GM11168 (cell line): ENCODE data around the gene CEP170B.
"Not testable (repeated sequence)": the region's sequence is repeated elsewhere in the genome, so short reads cannot be mapped to it uniquely, and the experiment has no call there.

Source experiments
- in situ Hi-C: fragments of 300-500 bp; cut with MboI; formaldehyde crosslinking; loops from one replicate; pipeline ENCODE4 v1.12.0; 2022; ENCODE audit warnings: low sequenced_read_pairs; ENCODE audit not compliant: unreplicated experiment

CEP170B gene

DNA sequence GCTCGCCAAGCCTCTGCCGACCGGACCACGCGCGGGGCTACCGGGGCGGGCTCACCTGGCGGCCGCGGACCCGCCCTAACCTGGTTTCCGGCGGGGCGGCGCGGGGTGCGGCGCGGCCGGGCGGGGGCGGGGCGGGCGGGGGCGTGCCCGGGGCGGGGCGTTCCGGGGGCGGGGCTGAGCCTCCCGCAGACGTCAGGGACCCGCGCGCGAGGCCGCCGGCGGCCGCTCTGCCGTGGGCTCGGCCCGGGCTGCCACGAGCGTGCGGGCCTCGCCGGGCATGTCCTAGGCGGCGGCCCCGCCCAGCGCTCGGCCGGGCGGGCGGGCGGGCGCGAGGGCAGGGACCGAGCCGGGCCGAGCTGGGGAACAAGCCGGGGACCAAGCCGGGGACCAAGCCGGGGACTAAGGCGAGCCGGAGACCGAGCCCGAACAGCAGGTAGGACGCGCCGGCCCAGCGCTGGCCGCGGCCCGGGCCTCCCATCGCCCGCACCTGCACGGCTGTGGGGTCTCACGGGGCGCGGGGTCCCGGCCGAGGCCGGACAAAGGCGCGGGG, at the start of gene CEP170B:
Gene CEP170B, plus strand, starts transcription at position 188 of the 550 bp plus-strand sequence. CDS start 3,183 bp downstream, outside the sequence.
- in situ Hi-C loops = no loop called here

DNA sequence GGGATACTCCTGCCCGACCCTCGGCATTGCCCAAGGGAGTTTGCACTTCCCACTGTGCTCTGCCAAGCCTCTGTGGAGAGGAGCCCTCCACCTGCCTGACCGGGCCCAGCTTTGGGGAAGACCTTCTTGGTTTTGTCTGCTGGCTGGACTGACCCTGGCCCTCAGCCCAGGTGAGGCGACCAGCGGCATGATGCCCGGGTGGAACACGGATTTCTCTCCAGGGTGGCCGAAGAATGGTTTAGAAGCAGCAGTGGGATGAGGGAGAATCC, 48.5 kb upstream of the CEP170B start:
- in situ Hi-C loops = no loop called here

DNA sequence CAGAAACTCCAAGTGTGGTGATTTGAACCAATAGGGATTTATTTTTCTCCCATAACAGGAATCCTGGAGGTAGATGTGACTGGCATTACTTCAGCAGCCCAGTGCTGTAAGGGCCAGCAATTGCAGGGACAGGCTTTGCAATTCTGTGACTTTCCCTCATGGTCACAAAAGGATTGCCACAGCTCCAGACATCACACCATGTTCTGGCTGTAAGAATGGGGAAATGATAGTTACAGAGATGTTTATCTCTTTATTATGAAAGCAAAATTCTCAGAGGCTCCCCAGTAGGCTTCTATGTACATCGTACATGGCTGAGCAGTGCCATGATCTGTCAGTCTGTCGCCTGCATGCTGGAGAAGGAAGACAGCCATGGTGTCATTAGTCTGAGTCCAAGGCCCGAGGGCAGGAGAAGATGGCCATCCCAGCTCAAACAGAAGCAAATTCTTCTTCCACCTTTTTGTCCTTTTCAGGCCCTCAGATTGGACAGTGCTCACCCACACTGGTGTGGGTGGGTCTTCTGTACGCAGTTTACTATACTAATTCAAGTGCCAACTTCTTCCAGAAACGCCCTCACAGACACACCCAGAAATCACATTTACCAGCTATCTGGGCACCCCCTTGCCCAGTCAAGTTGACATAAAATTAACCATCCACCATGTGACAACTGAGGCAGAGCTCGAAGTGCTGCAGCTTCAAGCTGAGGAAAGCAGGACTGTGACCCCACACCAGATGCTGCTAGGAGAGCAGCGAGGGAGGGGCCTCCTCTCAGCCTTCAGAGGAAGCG, 46.9 kb upstream of the CEP170B start:
- in situ Hi-C loops = no loop called here

DNA sequence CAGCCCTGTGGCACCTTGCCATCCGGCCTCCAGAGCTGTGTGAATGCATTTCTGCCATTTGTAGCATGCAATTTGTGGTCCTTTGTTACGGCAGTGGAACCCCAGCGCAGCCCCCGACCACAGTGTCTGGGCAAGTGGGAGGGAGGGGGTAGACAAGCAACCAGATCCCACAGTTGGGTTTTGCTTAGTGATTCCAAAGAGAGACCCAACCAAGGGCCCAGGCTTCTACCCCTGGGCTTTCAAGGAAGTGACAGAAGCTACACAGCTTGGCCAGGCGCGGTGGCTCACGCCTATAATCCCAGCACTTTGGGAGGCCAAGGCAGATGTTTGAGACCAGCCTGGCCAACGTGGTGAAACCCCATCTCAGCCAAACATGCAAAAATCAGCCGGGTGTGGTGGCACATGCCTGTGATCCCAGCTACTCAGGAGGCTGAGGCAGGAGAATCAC, 46.3 kb upstream of the CEP170B start:
- in situ Hi-C loops = no loop called here

DNA sequence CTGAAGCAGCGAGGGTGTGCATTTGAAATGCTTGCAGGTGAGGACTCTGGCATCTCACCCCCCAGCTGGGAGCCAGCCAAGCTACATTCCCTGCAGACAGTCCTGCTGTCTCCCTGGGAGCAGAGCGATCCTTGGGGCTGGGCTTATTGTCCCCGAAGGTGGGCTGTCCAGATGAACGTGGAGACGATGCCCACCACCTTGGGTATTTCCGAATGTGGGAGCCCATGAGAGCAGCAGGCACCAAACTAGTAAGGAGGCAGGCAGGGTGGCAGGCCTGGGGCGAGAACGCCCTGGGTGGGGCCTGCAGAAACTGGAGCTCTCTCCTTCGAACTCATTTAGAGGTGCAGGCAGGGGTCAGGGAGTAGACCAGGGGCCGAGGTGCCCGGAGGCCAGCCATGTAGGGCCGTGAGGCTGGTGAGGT, 45.7 kb upstream of the CEP170B start:
- in situ Hi-C loops = no loop called here

DNA sequence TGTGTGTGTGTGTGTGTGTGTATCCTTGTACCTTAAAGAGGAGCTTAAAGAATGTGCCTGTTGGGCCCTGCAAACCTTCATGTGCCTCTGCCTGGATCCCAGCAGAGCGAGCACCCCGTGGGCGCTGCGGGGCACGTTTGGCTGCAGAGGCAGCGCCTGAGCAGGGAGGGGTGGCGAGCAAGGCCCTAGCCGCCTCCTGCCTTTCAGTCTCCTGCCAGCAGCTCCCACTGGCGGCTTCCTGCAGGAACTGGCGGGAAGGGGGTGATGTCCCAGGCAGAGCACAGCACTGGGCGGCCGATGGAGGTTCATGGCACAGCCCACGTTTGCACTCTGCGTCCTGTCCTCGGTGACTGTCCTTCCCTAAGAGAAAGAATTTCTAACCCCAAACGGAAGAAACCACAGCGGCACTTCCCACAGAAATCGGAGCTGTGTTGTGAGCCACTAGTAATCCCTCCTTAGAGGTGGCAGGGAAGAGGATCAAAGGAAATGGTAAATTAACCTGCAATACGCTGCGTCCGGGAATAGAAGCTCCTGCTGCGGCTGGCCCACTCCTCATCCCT, 44.3 kb upstream of the CEP170B start:
- in situ Hi-C loops = loop anchor here (5.0 kb wide), 1 partner anchor 53 kb away; no protein-coding TSS in a partner anchor

DNA sequence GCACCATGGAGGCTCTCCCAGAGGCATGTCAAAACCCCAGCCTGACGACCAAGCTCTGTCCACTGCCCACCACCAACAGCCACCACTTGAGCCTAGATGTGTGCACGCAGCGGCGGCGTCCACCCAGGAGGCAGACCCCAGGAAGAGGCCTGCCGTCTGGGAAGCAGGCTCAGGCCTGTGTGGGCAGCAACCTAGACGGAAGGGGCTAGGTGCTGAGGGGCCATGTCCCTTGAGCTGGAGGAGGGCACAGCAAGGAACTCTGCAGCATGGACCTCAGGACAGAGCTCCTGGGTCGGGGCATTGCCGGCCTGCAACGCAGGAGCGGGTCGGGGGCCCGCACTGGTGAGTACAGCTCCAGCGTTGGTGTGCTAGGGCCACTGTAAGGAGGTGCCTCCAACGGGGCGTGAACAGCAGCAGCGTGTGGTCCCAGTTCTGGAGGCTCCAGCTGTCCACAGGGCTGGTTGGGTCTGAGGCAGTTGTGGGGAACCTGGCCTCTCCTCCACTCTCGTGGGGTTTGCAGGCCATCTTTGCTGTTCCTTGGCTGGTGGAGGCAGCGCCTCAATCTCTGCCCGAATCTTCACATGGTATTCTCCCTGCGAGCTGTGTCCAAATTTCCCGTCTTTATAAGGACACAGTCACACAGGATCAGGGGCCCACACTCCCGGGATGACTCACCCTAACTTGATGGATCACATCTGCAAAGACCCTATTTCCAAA, 43.7 kb upstream of the CEP170B start:
- in situ Hi-C loops = loop anchor here (5.0 kb wide), 1 partner anchor 54 kb away; no protein-coding TSS in a partner anchor

DNA sequence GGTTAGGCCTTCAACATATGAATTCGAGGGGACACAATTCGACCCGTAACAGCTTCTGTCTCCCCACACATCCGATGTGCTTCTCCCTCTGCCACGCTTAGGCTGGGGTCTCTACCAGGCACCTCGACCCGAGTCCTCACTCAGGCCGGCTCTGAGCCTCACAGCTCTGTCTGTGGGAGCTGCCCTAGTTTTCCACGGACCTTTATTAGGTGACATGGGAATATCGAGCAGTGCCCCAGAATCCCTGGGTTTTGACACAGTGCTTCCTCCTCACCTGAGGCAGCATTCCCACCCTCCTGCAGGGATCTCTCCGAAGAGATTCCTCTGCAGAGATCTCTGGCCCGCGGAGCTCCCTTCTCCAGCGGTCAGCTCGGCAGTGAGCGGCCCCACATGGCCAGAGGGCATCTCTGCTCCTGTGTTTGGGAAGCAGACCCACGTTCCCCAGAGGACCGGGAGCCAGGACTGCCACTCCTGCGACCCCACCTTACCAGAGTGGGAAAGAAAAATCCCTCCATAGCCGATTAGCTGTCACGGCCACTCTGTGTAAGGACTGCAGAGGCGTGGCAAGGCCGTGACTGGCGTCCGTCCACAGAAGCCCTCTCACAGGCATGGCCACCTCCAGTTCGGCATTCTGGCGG, 43.0 kb upstream of the CEP170B start:
- in situ Hi-C loops = loop anchor here (5.0 kb wide), 1 partner anchor 55 kb away; no protein-coding TSS in a partner anchor

DNA sequence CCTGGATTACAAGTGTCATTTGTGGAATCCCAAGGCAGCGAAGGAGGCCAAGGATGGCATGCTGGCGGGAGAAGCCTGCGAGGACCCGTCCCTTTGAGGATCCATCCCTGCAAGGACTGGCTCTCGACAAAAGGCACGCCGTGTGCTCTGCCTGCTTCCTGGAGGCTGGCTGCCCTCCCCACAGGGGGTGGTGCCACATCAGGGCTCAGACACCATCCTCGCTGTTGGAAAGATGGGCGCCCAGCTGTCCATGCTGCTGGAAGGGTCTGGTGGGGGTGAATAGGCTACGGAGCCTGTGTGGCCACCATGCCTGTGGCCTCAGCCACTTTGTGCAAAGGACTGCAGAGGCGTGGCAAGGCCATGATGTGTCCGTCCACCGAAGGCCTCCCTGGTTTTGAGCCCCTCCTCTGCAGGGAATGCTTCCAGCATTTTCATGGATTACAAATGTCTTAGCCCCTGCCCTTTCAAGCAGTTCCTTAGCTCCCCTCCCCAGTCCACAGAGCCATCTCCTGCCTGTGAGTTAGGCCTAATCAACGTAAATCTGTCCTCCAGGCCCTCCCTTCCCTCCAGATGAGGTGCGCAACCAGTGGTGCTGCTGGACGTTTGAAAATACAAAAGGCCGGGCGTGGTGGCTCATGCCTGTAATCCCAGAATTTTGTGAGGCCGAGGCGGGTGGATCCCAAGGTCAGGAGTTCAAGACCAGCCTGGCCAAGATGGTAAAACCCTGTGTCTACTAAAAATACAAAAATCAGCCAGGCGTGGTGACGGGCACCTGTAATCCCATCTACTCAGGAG, 42.0 kb upstream of the CEP170B start:
- in situ Hi-C loops = loop anchor here (5.0 kb wide), 1 partner anchor 56 kb away; no protein-coding TSS in a partner anchor

DNA sequence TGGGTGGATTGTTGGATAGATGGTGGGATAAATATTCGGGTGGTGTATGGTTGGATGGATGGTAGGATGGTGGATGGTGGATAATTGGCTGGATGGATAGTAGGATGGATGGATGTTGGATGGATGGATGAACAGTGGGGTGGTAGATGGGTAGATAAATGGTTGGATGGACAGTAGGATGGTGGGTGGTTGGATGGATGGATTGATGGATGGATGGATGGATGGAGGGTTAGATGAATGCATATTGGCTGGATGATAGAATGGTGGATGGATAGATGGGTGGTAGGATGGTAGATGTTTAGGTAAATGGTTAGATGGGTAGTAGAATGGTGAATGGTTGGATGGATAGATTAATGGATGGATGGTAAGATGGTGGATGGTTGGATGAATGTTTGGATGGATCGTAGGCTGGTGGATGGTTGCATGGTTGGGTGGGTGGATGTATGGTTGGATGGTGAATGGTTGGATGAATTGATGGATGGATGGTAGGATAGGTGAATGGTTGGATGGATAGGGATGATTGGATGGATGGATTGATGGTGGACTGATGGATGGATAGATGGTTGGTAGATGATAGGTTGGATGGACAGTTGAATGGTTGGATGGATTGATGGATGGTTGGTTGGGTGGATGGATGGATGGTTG, 40.6 kb upstream of the CEP170B start:
- in situ Hi-C loops = loop anchor here (5.0 kb wide), 1 partner anchor 57 kb away; no protein-coding TSS in a partner anchor

DNA sequence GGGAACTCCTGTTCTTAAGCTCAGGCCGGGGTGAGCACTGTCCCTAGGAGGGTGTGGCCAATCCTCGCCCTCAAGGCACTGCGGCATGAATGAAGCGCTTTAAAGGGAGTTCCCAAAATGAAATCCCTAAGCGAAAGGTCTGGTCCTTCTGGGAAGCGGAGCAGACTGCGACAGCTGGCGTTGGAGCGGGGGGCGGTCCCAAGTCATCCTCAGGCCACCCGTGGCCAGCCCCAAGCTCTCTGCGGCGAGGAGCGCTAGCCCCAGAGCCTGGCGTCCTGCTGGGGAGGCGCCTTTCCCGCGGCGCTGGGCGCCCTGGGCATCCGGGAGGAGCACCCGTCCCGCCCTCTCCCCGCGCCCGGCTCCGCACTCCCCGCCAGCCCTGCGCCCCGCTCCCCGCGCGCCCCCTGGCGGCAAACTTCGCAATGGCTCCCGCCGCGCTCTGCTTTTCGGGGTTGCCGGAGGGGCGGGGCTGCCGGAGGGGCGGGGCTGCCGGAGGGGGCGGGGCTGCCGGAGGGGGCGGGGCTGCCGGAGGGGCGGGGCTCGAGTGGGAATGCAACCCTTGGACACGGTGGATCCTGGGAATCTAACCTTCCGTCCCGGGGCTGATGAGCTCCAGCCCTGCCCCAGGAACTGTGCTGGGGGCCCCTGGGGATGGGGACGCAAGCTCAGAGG, 38.7 kb upstream of the CEP170B start:
- in situ Hi-C loops = no loop called here

DNA sequence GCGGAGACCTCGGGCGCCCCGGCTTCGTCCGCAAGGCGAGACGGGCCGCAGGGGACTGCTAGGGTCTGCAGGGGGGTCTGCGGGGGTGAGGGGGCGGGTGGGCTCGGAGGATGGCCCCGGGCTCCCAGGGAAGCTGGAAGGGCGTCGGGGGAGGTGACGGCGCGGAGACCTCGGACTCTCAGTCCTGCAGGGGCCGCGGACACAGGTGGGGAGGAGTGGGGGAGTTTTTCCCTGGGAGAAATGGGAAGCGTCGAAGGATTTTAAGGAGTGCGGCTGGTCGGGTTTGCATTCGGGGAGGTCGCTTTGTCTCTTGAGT, 38.2 kb upstream of the CEP170B start:
- in situ Hi-C loops = no loop called here

DNA sequence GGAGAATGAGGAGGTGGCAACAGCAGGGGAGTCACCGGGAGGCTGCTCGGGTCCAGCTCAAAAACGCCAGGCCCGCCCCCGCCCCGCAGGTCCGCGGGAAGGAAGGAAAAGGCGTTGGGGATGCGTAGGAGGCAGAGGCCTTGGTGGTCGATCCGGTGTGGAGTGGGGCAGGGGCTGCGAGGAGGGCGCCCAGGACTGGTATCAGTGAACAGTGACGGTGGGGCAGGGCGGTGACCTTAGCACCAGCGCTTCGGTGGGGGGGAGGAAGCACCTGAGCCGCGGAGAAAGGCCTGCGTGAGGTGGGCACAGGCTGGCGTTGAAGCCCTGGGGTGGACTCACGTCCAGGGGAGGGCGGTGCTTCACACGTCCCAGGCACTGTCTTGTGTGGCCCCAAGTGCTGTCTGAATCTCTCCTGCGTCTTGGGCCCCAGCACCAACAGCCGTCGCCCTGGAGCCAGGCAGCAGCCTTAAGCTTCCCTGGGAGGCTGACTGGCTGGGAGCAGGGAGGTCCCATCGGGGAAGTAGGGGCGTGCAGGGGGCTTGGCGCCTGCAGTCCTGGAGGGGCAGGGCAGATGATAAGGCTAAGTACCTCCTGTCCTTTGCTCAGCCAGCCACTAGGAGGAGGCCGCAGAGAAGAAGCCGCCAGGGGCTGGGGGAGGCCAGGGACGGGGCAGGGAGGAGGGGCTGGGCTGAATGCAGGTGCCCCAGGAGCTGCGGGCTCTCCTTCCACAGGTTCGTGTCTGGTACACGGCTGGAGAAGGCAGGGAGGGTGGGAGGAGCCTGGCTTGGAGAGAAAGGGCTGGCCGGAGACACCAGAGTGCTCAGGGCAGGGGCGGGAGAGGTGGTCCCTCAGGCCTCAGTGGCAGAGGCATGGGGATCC, 37.7 kb upstream of the CEP170B start:
- in situ Hi-C loops = no loop called here

DNA sequence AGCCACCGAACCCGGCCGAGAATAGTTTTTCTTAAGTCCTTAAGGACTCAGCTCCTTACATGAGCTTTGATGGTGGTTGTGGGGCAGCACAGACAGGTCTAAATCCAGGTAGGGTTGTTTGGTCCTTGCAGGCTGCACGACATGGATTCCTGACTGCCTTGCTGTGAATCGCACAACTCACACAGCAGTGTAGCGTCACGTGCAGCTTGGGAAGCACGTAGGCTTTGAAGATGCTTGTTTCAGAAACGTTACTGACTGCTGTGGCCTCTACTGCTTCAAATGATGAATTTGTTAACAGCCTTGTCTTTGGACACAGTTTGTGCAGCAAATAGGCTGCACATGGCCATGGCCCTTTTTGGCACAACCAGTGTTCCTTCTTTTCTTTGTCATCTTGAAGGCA, 34.3 kb upstream of the CEP170B start:
- in situ Hi-C loops = no loop called here

DNA sequence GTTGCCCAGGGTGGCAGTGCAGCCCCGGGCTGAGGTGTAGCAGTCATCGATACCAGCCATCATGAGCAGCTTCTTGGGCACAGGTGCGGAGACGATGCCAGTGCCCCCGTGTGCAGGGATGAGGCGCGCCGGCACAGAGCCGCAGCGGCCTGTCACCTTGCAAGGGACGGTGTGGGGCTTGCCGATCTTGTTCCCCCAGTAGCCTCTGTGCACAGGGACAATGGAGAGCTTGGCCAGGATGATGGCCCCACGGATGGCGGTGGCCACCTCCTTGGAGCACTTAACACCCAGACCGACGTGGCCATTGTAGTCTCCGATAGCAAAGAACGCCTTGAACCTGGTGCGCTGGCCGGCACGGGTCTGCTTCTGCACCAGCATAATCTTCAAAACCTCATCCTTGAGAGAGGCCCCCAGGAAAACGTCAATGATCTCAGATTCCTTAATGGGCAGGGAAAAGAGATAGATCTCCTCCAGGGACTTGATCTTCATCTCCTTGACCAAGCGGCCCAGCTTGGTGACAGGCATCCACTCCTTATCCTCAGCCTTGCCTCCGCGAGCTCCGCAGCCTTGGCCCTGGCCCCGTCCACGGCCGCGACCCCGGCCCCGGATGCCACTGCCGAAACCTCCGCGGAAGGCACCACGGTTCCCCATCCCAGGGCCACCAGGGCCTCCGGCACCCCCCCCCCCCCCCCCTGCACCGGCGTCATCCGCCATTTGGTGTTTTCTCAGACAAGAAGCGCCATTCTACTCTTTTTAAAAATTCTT, 28.7 kb upstream of the CEP170B start:
- in situ Hi-C loops = not testable (repeated sequence)

DNA sequence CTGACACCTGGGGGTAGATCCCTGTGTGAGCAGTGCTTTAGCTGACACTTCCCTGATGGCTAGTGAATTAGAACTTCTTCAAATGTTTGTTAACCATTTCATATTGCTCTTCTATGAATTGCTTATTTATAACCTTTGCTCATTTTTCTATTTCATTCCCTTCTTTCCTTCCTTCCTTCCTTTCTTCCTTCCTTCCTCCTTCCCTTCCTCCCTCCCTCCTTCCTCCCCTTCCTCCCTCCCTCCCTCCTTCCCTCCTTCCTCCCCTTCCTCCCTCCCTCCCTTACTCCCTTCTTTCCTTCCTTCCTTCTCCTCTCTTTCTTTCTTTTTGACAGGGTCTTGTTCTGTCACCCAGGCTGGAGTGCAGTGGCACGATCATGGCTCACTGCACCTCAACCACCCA, 23.3 kb upstream of the CEP170B start:
- in situ Hi-C loops = no loop called here

DNA sequence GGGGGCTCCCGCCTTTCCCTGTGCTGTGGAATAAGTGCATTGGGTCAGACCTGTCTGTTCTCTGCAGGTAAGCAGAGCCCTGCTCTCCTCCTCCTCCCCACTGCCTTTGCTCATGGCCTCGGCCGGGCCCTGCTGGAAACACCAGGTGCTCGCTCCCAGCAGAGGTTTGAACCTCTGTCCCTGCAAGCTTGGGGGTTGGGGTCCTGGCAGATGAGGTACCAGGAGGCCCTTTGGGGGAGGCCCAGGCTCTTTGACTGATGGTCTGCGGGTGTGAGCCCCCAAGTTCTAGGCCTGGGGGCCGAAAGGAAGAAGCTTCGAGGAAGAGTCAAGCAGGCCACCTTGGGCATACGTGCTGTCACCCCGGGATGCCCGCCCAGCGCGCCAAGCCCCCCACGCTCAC, 22.1 kb upstream of the CEP170B start:
- in situ Hi-C loops = no loop called here
